SK-N-SH (cell line): ENCODE measurements around the gene PPIH. TPM values are rescaled to one million over a fixed set of nuclear protein-coding genes. Genes with fewer than 3 reads are reported as not detected.

Source experiments
- CTCF ChIA-PET: fragments of 300-600, 350-600 bp; formaldehyde crosslinking; extraction: SDS; loops from one replicate; lab custom pipeline; 2021; lab: Yijun Ruan, JAX
- POLR2A ChIA-PET: fragments of 350-600 bp; sonication (Branson Sonifier 250); formaldehyde crosslinking; extraction: SDS; loops from one replicate; lab custom pipeline; 2020; ENCODE audit warnings: antibody characterized with exemption, inconsistent platforms; lab: Yijun Ruan, JAX
- DNase-seq: peaks from one replicate; pipeline ENCODE4 v3.0.0; 2012
- H2AFZ ChIP-seq: fragments of 200-600 bp; sonication (generic); 2 replicates; pipeline ENCODE4 v1.8.1; 2016; ENCODE audit warnings: antibody characterized with exemption, mild to moderate bottlenecking, low read depth
- H3F3A ChIP-seq: fragments of 200-600 bp; sonication (generic); replicated peaks from 2 replicates; pipeline ENCODE3; 2016; ENCODE audit warnings: antibody characterized with exemption, mild to moderate bottlenecking; ENCODE audit not compliant: insufficient read depth
- H3K27ac ChIP-seq, 2 experiments: fragments of 200-500 bp in 1 of 2; fragments of 200-600 bp in 1 of 2; sonication (Bioruptor generic) in 1 of 2; sonication (generic), shearing (Covaris generic) in 1 of 2; 2 replicates each; pipeline versions ENCODE4 v1.5.1 to v1.6.1; 2014 to 2016; ENCODE audit warnings: low read depth in 2 of 2, inconsistent platforms in 1 of 2, low read length in 1 of 2, mild to moderate bottlenecking in 1 of 2, mixed read lengths in 1 of 2
- H3K27me3 ChIP-seq: fragments of 200-600 bp; sonication (generic), shearing (Covaris generic); 2 replicates; pipeline ENCODE4 v1.6.1; 2016; ENCODE audit warnings: mixed run types; ENCODE audit not compliant: insufficient read depth
- H3K36me3 ChIP-seq, 2 experiments: fragments of 200-500 bp in 1 of 2; fragments of 200-600 bp in 1 of 2; sonication (Bioruptor generic) in 1 of 2; sonication (generic) in 1 of 2; replicated peaks in 1 of 2; 2 replicates each; pipeline versions ENCODE3 to v1.5.1; 2014 to 2016; ENCODE audit warnings: low read length in 1 of 2, mild to moderate bottlenecking in 1 of 2; ENCODE audit not compliant: insufficient read depth in 2 of 2, control insufficient read depth in 1 of 2
- H3K4me1 ChIP-seq, 2 experiments: fragments of 200-500 bp in 1 of 2; fragments of 200-600 bp in 1 of 2; sonication (Bioruptor generic) in 1 of 2; sonication (generic), shearing (Covaris generic) in 1 of 2; 2 replicates each; pipeline versions ENCODE4 v1.5.1 to v1.6.1; 2014 to 2016; ENCODE audit warnings: low read depth in 1 of 2, low read length in 1 of 2, mixed run types in 1 of 2; ENCODE audit not compliant: insufficient read depth in 2 of 2, control insufficient read depth in 1 of 2
- H3K4me2 ChIP-seq: fragments of 200-600 bp; sonication (generic), shearing (Covaris generic); 2 replicates; pipeline ENCODE4 v1.6.1; 2017; ENCODE audit warnings: mixed run types
- H3K4me3 ChIP-seq, 2 experiments: fragments of 200-500 bp in 1 of 2; fragments of 200-600 bp in 1 of 2; sonication (Bioruptor generic) in 1 of 2; sonication (generic), shearing (Covaris generic) in 1 of 2; 2 replicates each; pipeline versions ENCODE4 v1.5.1 to v1.8.1; 2014 to 2016; ENCODE audit warnings: low read depth in 2 of 2, inconsistent platforms in 1 of 2, low read length in 1 of 2, mild to moderate bottlenecking in 1 of 2, mixed read lengths in 1 of 2, moderate library complexity in 1 of 2
- H3K79me2 ChIP-seq: fragments of 200-600 bp; sonication (generic); 2 replicates; pipeline ENCODE4 v1.8.1; 2017; ENCODE audit warnings: mild to moderate bottlenecking; ENCODE audit not compliant: insufficient read depth
- H3K9ac ChIP-seq: fragments of 200-600 bp; sonication (generic); 2 replicates; pipeline ENCODE4 v1.6.1; 2017; ENCODE audit warnings: mixed run types
- H3K9me2 ChIP-seq: fragments of 200-600 bp; sonication (generic); 2 replicates; pipeline ENCODE4 v1.6.1; 2017; ENCODE audit warnings: mixed run types
- H3K9me3 ChIP-seq: fragments of 200-600 bp; sonication (generic); 2 replicates; pipeline ENCODE4 v1.6.1; 2017; ENCODE audit warnings: mixed run types, mild to moderate bottlenecking, moderate library complexity
- H4K20me1 ChIP-seq: fragments of 200-600 bp; sonication (generic); 2 replicates; pipeline ENCODE4 v1.6.1; 2017; ENCODE audit warnings: mild to moderate bottlenecking, mixed run types; ENCODE audit not compliant: insufficient read depth
- CTCF ChIP-seq: fragments of 200-600 bp; sonication (generic); IDR thresholded peaks from 2 replicates; pipeline ENCODE4 v1.6.1; 2017; ENCODE audit warnings: antibody characterized with exemption, mild to moderate bottlenecking, moderate library complexity
- ELF1 ChIP-seq: IDR thresholded peaks from 2 replicates; pipeline ENCODE4 v1.4.0; 2012
- EP300 ChIP-seq, 2 experiments: IDR thresholded peaks; 2 replicates each; pipeline versions ENCODE4 v1.4.0 to v1.6.1; 2012; ENCODE audit warnings: borderline replicate concordance in 1 of 2, low read depth in 1 of 2, low read length in 1 of 2
- EZH2phosphoT487 ChIP-seq: fragments of 200-600 bp; sonication (generic); IDR thresholded peaks from 2 replicates; pipeline ENCODE4 v1.6.1; 2017; ENCODE audit warnings: low read depth, mixed run types, mild to moderate bottlenecking, antibody characterized with exemption, moderate library complexity, borderline replicate concordance
- FOXJ3 ChIP-seq: sonication (generic); formaldehyde crosslinking; IDR thresholded peaks from 2 replicates; pipeline ENCODE4 v1.5.1; 2020; ENCODE audit warnings: mild to moderate bottlenecking, missing genetic modification reagents
- JUND ChIP-seq: IDR thresholded peaks from 2 replicates; pipeline ENCODE4 v1.4.0; 2012
- MAX ChIP-seq: IDR thresholded peaks from 2 replicates; pipeline ENCODE4 v1.4.0; 2012; ENCODE audit warnings: low read depth
- MEF2A ChIP-seq: IDR thresholded peaks from 2 replicates; pipeline ENCODE4 v1.4.0; 2012; ENCODE audit warnings: low read depth, borderline replicate concordance
- MXI1 ChIP-seq: IDR thresholded peaks from 2 replicates; pipeline ENCODE4 v1.6.1; 2012; ENCODE audit warnings: mild to moderate bottlenecking, low read depth, low read length, improper control_type of control experiment
- NFIC ChIP-seq: IDR thresholded peaks from 2 replicates; pipeline ENCODE4 v1.4.0; 2012; ENCODE audit warnings: borderline replicate concordance
- NRF1 ChIP-seq: IDR thresholded peaks from 2 replicates; pipeline ENCODE4 v1.6.1; 2012; ENCODE audit warnings: low read depth, mild to moderate bottlenecking, low read length
- PBX3 ChIP-seq: IDR thresholded peaks from 2 replicates; pipeline ENCODE4; 2012
- POLR2AphosphoS5 ChIP-seq: IDR thresholded peaks from 2 replicates; pipeline ENCODE4 v1.6.1; 2012; ENCODE audit warnings: low read depth, low read length
- RCOR1 ChIP-seq: fragments of 150-350 bp; IDR thresholded peaks from 2 replicates; pipeline ENCODE4 v1.6.1; 2017; ENCODE audit warnings: antibody characterized with exemption, low read length
- RFX5 ChIP-seq: IDR thresholded peaks from 2 replicates; pipeline ENCODE4 v1.6.1; 2012; ENCODE audit warnings: mild to moderate bottlenecking, improper control_type of control experiment, low read length
- RXRA ChIP-seq: IDR thresholded peaks from 2 replicates; pipeline ENCODE4 v1.4.0; 2012; ENCODE audit warnings: low read depth, mild to moderate bottlenecking, borderline replicate concordance
- SIN3A ChIP-seq: IDR thresholded peaks from 2 replicates; pipeline ENCODE4 v1.6.1; 2012; ENCODE audit warnings: low read depth, mild to moderate bottlenecking, low read length, moderate library complexity, borderline replicate concordance
- TCF12 ChIP-seq: IDR thresholded peaks from 2 replicates; pipeline ENCODE4 v1.4.0; 2012
- USF1 ChIP-seq: IDR thresholded peaks from 2 replicates; pipeline ENCODE4 v1.4.0; 2012; ENCODE audit warnings: low read depth, borderline replicate concordance
- USF2 ChIP-seq: fragments of 150-350 bp; IDR thresholded peaks from 2 replicates; pipeline ENCODE4 v1.6.1; 2017; ENCODE audit warnings: antibody characterized with exemption, low read length, low read depth, borderline replicate concordance
- YY1 ChIP-seq: IDR thresholded peaks from 2 replicates; pipeline ENCODE4 v1.4.0; 2012; ENCODE audit warnings: low read depth, mild to moderate bottlenecking
- ZBTB33 ChIP-seq: IDR thresholded peaks from 2 replicates; pipeline ENCODE4 v1.4.0; 2012; ENCODE audit warnings: low read depth, borderline replicate concordance
- whole genome bisulfite sequencing: methylation state at CpG from one replicate; pipeline ENCODE4 v1.1.6; 2017; ENCODE audit warnings: low lambda C conversion rate; 5-methylcytosine and 5-hydroxymethylcytosine counted together
- polyA plus RNA-seq, 3 experiments: library from polyadenylated mRNA; depleted of rRNA; stranded (reverse); fragments of >200 nt; gene quantifications; 2 replicates each; pipeline ENCODE4 v1.2.3, GENCODE V29; 2012

PPIH gene
- polyA plus RNA-seq, 1 of the 3 experiments (the other 2 are of a cell fraction) = 89.1 TPM

- H3K79me2 ChIP-seq = peaks cover 74% of the 10 kb centered on the region
- CTCF ChIA-PET = interaction anchor here (0.7 to 1.5 kb wide), 3 partner anchors 63 to 389 kb away, joined by 3 read pairs; no protein-coding TSS in a partner anchor
- peak overlapping the region; percentile 88 for H3K4me2 ChIP-seq
- POLR2A ChIA-PET = interaction anchor here (2.4 kb wide), 1 partner anchor 8 kb away, joined by 9 read pairs; no protein-coding TSS in a partner anchor
- peak overlapping the region; percentile 82; the same call in 1 of the 2 replicates for H3K9ac ChIP-seq
- peak; percentile 42 for DNase-seq
- whole genome bisulfite sequencing = 13% methylated on average over 5 of the region's 5 CpGs
- peaks cover 22 to 32% of the 10 kb centered on the region in 2 experiments; a peak in 3 of 4 replicates for H3K4me1 ChIP-seq
- peaks cover 62% of the 10 kb centered on the region for H4K20me1 ChIP-seq
- peak overlapping the region; percentile 71 to 92 for H3K4me3 ChIP-seq
- H3K27me3 ChIP-seq = no peaks in the 10 kb centered on the region
- no peaks in the 10 kb centered on the region for H3K9me3 ChIP-seq
- TF ChIP-seq MAX = no peak
- TF ChIP-seq SIN3A = 0 out of 2 replicates have a peak, but pooled peaks have one; percentile 35
- peak; percentile 87 for TF ChIP-seq YY1
- TF ChIP-seq ELF1 = no peak
- no peak for TF ChIP-seq JUND
- 0 out of 2 replicates have a peak, but pooled peaks have one; percentile 37 for TF ChIP-seq MXI1
- no peak for TF ChIP-seq NFIC
- TF ChIP-seq, all 33 proteins: peak for 3
- Histone ChIP-seq H3K9me2 (no peaks in the 10 kb centered on the region), H3K36me3 (peaks cover 29 to 49% of the 10 kb centered on the region in 2 experiments), H3F3A (no peaks in the 10 kb centered on the region), H2AFZ (no peak overlapping the region), H3K27ac (peak overlapping the region in 1 of 2 experiments; percentile 48; a peak in 3 of 4 replicates)
Observed at GRCh38 chr1:42684139-42684538, 25.9 kb downstream of the PPIH start.

- 92% methylated on average over 4 of the region's 4 CpGs for WGBS
- no peaks in the 10 kb centered on the region for H3K9me3 ChIP-seq
- no peak overlapping the region for H3K4me3 ChIP-seq
- H4K20me1 ChIP-seq = peaks cover 84% of the 10 kb centered on the region
- H3K9me2 ChIP-seq = no peaks in the 10 kb centered on the region
- H3K27ac ChIP-seq = no peak overlapping the region; a peak in 1 of 4 replicates
- no peak overlapping the region for H3K9ac ChIP-seq
- H3F3A ChIP-seq = no peaks in the 10 kb centered on the region
- no peak overlapping the region for H2AFZ ChIP-seq
- peaks cover 34 to 57% of the 10 kb centered on the region in 2 experiments for H3K36me3 ChIP-seq
- DNase-seq = no peak
- CTCF ChIA-PET = interaction anchor here (1.0 kb wide), 1 partner anchor 16 kb away, joined by 3 read pairs; no protein-coding TSS in a partner anchor
- H3K4me1 ChIP-seq = peaks cover 31 to 36% of the 10 kb centered on the region in 2 experiments; a peak in 3 of 4 replicates
- H3K79me2 ChIP-seq = peaks cover 88% of the 10 kb centered on the region
- no peaks in the 10 kb centered on the region for H3K27me3 ChIP-seq
- POLR2A ChIA-PET = no interaction called here
- H3K4me2 ChIP-seq = peak overlapping the region; percentile 88
- TF ChIP-seq MXI1 (no peak), PBX3 (no peak), USF2 (no peak), TCF12 (no peak), RCOR1 (no peak), CTCF (no peak), NRF1 (no peak), MEF2A (no peak), EZH2phosphoT487 (no peak), EP300 (IDR thresholded peaks at IDR 0.05; ENCODE audit: borderline replicate concordance in 1 of 2, low read depth in 1 of 2, low read length in 1 of 2) (no peak), USF1 (no peak), SIN3A (no peak), ZBTB33 (no peak), RFX5 (no peak), FOXJ3 (no peak), POLR2AphosphoS5 (no peak), ELF1 (no peak), RXRA (no peak)
Observed at GRCh38 chr1:42686418-42686817, 28.2 kb downstream of the PPIH start.
